GM23338 (cell line): Measurements from ENCODE around the gene SMIM14. TPM values are rescaled to one million over a fixed set of nuclear protein-coding genes. Genes with fewer than 3 reads are reported as not detected.

Experiments used
- ATAC-seq: fragments of 200-7000 bp; cut with Tn5 transposase; 3 replicates; pipeline ENCODE4 v1.9.1; 2020
- DNase-seq: peaks from one replicate; pipeline ENCODE4 v3.0.0-alpha.2; 2015; ENCODE audit warnings: low spot score
- H2AFZ ChIP-seq: fragments of 200-600 bp; sonication (generic); 2 replicates; pipeline ENCODE4 v1.8.0; 2016; ENCODE audit warnings: antibody characterized with exemption, mild to moderate bottlenecking, moderate library complexity
- H3F3A ChIP-seq: fragments of 200-600 bp; sonication (generic); replicated peaks from 2 replicates; pipeline ENCODE4 v1.8.0; 2017; ENCODE audit warnings: antibody characterized with exemption, mixed run types, low read depth
- H3K27ac ChIP-seq: fragments of 200-600 bp; sonication (generic); 2 replicates; pipeline ENCODE4 v1.6.1; 2016; ENCODE audit warnings: low read depth
- H3K27me3 ChIP-seq: fragments of 200-600 bp; sonication (generic); 2 replicates; pipeline ENCODE4 v1.8.0; 2016; ENCODE audit warnings: mild to moderate bottlenecking, mixed run types, moderate library complexity; ENCODE audit not compliant: insufficient read depth
- H3K36me3 ChIP-seq: fragments of 200-600 bp; sonication (generic); 2 replicates; pipeline ENCODE4 v1.8.0; 2016; ENCODE audit warnings: mild to moderate bottlenecking; ENCODE audit not compliant: insufficient read depth
- H3K4me1 ChIP-seq: fragments of 200-600 bp; sonication (generic); 2 replicates; pipeline ENCODE4 v1.8.0; 2016; ENCODE audit warnings: mild to moderate bottlenecking, moderate library complexity; ENCODE audit not compliant: insufficient read depth
- H3K4me2 ChIP-seq: fragments of 200-600 bp; sonication (generic); 2 replicates; pipeline ENCODE4 v1.7.1; 2017; ENCODE audit warnings: mixed run types
- H3K4me3 ChIP-seq: fragments of 200-600 bp; sonication (generic); 2 replicates; pipeline ENCODE4 v1.6.1; 2016; ENCODE audit warnings: mixed run types
- H3K79me2 ChIP-seq: fragments of 200-600 bp; sonication (generic); replicated peaks from 2 replicates; pipeline ENCODE4 v1.8.0; 2017; ENCODE audit warnings: mild to moderate bottlenecking; ENCODE audit not compliant: insufficient read depth
- H3K9me2 ChIP-seq: fragments of 200-600 bp; sonication (generic); 2 replicates; pipeline ENCODE4 v1.8.0; 2017; ENCODE audit not compliant: insufficient read depth
- H4K20me1 ChIP-seq: fragments of 200-600 bp; sonication (generic); replicated peaks from 2 replicates; pipeline ENCODE4 v1.8.0; 2017; ENCODE audit warnings: mild to moderate bottlenecking; ENCODE audit not compliant: insufficient read depth
- H3K27ac Mint-ChIP-seq: 2 replicates; pipeline ENCODE4 v1.8.0; 2020; ENCODE audit warnings: inconsistent platforms, mild to moderate bottlenecking, moderate library complexity, mixed read lengths
- H3K27me3 Mint-ChIP-seq: 3 replicates; pipeline ENCODE4 v1.8.0; 2022; ENCODE audit warnings: low read depth, mild to moderate bottlenecking, moderate library complexity, mixed read lengths, inconsistent platforms; ENCODE audit not compliant: insufficient read depth, poor library complexity
- H3K36me3 Mint-ChIP-seq: 3 replicates; pipeline ENCODE4 v1.8.0; 2021; ENCODE audit warnings: low read depth, mild to moderate bottlenecking, inconsistent platforms, moderate library complexity, mixed read lengths
- H3K4me1 Mint-ChIP-seq: 3 replicates; pipeline ENCODE4 v1.8.0; 2020; ENCODE audit warnings: mild to moderate bottlenecking, inconsistent platforms, mixed read lengths
- H3K4me3 Mint-ChIP-seq: 3 replicates; pipeline ENCODE4 v1.8.0; 2021; ENCODE audit warnings: moderate library complexity, mild to moderate bottlenecking, inconsistent platforms, mixed read lengths
- H3K9me3 Mint-ChIP-seq: 3 replicates; pipeline ENCODE4 v1.8.0; 2020; ENCODE audit warnings: moderate library complexity, mild to moderate bottlenecking, inconsistent platforms, mixed read lengths
- CREB1 ChIP-seq: fragments of 250-450 bp; sonication (Bioruptor Pico); IDR thresholded peaks from 2 replicates; pipeline ENCODE4 v1.5.0; 2020; ENCODE audit warnings: low read depth, mild to moderate bottlenecking, moderate library complexity
- EZH2 ChIP-seq: fragments of 200-600 bp; sonication (generic); IDR thresholded peaks from one replicate; pipeline ENCODE4 v1.8.0; 2017; ENCODE audit warnings: antibody characterized with exemption, mild to moderate bottlenecking, low read depth; ENCODE audit not compliant: unreplicated experiment
- EZH2phosphoT487 ChIP-seq: fragments of 200-600 bp; sonication (generic); IDR thresholded peaks from one replicate; pipeline ENCODE4 v1.8.1; 2018; ENCODE audit warnings: antibody characterized with exemption; ENCODE audit not compliant: unreplicated experiment
- JUNB ChIP-seq: IDR thresholded peaks from one replicate; pipeline ENCODE4 v1.6.1; 2016; ENCODE audit warnings: antibody characterized with exemption; ENCODE audit not compliant: unreplicated experiment
- POLR2AphosphoS5 ChIP-seq: IDR thresholded peaks from 2 replicates; pipeline ENCODE4 v1.6.1; 2016; ENCODE audit warnings: antibody characterized with exemption, low read depth
- STAT1 ChIP-seq: IDR thresholded peaks from one replicate; pipeline ENCODE4 v1.6.1; 2016; ENCODE audit warnings: antibody characterized with exemption; ENCODE audit not compliant: unreplicated experiment
- ZNF114 ChIP-seq: fragments of 250-450 bp; sonication (Bioruptor Pico); IDR thresholded peaks from 2 replicates; pipeline ENCODE4 v1.5.0; 2020; ENCODE audit warnings: mild to moderate bottlenecking, moderate library complexity
- polyA plus RNA-seq: library from polyadenylated mRNA; unstranded; fragments of >200 nt; fragmentation: Nextera tagmentation; extraction: Ambion mirVana; gene quantifications from 2 replicates; pipeline ENCODE4 v1.2.1, GENCODE V29; 2016
- total RNA-seq: library from RNA; depleted of rRNA; stranded (reverse); fragments of >200 nt; shearing (Covaris generic); gene quantifications from 2 replicates; pipeline ENCODE4 v1.2.3, GENCODE V29; 2014
- TF ChIP-seq, protein P1 (sequence below): fragments of 250-450 bp; sonication (Bioruptor Pico); IDR thresholded peaks from 2 replicates; pipeline ENCODE4 v1.5.0; 2020; ENCODE audit warnings: mild to moderate bottlenecking, moderate library complexity
- TF ChIP-seq, protein P2 (sequence below): IDR thresholded peaks from 2 replicates; pipeline ENCODE4 v1.6.1; 2016; ENCODE audit warnings: antibody characterized with exemption
- TF ChIP-seq, protein P3 (sequence below): IDR thresholded peaks from one replicate; pipeline ENCODE4 v1.6.1; 2018; ENCODE audit warnings: antibody characterized with exemption; ENCODE audit not compliant: unreplicated experiment

The SMIM14 gene
- total and polyA plus RNA-seq, 2 experiments from 2014 or later: 29.0 to 52.6 TPM

DNA sequence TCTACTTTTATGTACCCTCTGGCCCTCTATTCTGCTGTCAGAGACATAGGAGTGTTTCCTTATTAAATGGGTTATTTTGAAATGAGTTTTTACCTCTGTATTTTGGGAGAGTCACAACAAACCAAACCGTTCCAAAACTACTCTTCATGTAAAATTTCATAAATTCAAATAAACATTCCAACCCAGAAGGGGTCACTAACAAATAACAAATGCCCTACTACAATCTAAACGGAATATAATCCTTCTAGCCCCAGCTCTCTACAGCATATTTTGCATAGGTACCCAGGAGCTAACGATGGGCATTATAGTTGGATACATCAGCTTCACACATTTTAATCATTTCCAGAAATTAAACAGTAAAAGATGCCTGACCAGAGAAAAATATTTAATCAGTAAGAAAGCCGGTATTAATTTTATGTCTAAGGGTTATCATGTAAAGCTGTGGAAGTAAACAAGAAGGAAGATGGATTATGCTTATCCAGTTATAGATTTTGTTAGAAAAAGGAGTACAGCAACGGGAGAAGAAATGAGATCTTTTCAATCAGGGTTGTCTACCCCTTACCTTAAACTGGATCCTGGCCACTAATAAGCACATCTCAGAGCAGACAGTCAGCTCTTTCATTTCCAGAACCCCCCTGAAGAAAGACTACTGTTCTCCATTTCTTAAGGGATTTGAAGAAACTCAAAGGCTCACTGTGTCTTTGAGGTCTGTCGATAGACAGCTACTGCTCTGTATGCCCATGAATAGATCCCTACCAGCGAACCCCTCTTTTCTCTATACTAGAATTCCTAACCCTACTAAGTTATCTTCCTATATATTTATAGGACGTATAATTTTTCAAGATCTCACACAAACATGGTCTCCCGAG lies 112.6 kb downstream of the SMIM14 start (continued):
- TF ChIP-seq, protein P1, sequence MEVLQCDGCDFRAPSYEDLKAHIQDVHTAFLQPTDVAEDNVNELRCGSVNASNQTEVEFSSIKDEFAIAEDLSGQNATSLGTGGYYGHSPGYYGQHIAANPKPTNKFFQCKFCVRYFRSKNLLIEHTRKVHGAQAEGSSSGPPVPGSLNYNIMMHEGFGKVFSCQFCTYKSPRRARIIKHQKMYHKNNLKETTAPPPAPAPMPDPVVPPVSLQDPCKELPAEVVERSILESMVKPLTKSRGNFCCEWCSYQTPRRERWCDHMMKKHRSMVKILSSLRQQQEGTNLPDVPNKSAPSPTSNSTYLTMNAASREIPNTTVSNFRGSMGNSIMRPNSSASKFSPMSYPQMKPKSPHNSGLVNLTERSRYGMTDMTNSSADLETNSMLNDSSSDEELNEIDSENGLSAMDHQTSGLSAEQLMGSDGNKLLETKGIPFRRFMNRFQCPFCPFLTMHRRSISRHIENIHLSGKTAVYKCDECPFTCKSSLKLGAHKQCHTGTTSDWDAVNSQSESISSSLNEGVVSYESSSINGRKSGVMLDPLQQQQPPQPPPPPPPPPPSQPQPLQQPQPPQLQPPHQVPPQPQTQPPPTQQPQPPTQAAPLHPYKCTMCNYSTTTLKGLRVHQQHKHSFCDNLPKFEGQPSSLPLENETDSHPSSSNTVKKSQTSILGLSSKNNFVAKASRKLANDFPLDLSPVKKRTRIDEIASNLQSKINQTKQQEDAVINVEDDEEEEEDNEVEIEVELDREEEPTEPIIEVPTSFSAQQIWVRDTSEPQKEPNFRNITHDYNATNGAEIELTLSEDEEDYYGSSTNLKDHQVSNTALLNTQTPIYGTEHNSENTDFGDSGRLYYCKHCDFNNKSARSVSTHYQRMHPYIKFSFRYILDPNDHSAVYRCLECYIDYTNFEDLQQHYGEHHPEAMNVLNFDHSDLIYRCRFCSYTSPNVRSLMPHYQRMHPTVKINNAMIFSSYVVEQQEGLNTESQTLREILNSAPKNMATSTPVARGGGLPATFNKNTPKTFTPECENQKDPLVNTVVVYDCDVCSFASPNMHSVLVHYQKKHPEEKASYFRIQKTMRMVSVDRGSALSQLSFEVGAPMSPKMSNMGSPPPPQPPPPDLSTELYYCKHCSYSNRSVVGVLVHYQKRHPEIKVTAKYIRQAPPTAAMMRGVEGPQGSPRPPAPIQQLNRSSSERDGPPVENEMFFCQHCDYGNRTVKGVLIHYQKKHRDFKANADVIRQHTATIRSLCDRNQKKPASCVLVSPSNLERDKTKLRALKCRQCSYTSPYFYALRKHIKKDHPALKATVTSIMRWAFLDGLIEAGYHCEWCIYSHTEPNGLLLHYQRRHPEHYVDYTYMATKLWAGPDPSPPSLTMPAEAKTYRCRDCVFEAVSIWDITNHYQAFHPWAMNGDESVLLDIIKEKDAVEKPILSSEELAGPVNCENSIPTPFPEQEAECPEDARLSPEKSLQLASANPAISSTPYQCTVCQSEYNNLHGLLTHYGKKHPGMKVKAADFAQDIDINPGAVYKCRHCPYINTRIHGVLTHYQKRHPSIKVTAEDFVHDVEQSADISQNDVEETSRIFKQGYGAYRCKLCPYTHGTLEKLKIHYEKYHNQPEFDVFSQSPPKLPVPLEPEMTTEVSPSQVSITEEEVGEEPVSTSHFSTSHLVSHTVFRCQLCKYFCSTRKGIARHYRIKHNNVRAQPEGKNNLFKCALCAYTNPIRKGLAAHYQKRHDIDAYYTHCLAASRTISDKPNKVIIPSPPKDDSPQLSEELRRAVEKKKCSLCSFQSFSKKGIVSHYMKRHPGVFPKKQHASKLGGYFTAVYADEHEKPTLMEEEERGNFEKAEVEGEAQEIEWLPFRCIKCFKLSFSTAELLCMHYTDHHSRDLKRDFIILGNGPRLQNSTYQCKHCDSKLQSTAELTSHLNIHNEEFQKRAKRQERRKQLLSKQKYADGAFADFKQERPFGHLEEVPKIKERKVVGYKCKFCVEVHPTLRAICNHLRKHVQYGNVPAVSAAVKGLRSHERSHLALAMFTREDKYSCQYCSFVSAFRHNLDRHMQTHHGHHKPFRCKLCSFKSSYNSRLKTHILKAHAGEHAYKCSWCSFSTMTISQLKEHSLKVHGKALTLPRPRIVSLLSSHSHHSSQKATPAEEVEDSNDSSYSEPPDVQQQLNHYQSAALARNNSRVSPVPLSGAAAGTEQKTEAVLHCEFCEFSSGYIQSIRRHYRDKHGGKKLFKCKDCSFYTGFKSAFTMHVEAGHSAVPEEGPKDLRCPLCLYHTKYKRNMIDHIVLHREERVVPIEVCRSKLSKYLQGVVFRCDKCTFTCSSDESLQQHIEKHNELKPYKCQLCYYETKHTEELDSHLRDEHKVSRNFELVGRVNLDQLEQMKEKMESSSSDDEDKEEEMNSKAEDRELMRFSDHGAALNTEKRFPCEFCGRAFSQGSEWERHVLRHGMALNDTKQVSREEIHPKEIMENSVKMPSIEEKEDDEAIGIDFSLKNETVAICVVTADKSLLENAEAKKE: no peak

DNA sequence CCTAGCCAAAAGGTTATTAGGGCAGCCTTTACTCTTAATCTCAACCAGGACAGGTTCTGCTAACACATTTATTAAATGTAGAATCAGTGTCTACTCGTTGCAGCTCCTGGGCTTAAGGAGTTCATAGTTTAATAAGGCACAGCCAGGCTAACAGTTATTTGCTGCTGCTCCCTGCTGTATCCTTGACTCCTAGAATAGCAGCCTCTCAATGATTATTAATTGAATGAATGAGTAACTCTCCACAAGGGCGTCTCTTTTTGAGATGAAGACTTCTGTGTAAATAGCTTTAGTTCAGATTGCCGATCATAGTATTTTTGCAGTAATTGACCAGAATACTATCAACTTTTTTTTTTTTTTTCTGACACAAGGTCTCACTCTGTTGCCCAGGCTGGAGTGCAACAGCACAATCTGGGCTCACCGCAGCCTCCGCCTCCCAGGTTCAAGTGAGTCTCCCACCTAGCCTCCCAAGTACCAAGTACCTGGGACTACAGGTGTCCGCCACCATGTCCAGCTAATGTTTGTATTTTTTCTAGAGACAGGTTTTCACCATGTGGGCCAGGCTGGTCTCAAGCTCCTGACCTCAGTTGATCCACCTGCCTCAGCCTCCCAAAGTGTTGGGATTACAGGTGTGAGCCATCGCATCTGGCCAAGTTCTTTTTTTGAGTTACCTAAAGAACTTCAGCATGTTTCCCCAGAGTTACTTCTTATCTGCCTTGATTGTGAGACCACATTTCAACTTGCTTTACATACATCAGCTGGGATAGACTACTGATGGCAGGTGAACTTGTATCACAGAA lies 114.3 kb downstream of the SMIM14 start:
- H3K4me3 Mint-ChIP-seq: no peak overlapping the region

More for the DNA sequence above, 114.3 kb downstream of the SMIM14 start:
- peaks cover 29% of the 10 kb centered on the region for H3K36me3 Mint-ChIP-seq
- H3F3A ChIP-seq: peaks cover 10% of the 10 kb centered on the region
- DNase-seq (no peak), ATAC-seq (no peak)
- H3K27ac ChIP-seq: no peak overlapping the region
- H3K27ac Mint-ChIP-seq: no peak overlapping the region
- no peak overlapping the region for H2AFZ ChIP-seq
- H3K4me3 ChIP-seq: no peak overlapping the region
- H3K27me3 Mint-ChIP-seq: peaks cover 8% of the 10 kb centered on the region
- H3K79me2 ChIP-seq: peaks cover 84% of the 10 kb centered on the region
- no peak for TF ChIP-seq STAT1
- TF ChIP-seq CREB1: no peak
- no peak for TF ChIP-seq ZNF114 (CRISPR knock-in tag)
- TF ChIP-seq, protein P2, sequence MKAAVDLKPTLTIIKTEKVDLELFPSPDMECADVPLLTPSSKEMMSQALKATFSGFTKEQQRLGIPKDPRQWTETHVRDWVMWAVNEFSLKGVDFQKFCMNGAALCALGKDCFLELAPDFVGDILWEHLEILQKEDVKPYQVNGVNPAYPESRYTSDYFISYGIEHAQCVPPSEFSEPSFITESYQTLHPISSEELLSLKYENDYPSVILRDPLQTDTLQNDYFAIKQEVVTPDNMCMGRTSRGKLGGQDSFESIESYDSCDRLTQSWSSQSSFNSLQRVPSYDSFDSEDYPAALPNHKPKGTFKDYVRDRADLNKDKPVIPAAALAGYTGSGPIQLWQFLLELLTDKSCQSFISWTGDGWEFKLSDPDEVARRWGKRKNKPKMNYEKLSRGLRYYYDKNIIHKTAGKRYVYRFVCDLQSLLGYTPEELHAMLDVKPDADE: no peak
- TF ChIP-seq, protein P3, sequence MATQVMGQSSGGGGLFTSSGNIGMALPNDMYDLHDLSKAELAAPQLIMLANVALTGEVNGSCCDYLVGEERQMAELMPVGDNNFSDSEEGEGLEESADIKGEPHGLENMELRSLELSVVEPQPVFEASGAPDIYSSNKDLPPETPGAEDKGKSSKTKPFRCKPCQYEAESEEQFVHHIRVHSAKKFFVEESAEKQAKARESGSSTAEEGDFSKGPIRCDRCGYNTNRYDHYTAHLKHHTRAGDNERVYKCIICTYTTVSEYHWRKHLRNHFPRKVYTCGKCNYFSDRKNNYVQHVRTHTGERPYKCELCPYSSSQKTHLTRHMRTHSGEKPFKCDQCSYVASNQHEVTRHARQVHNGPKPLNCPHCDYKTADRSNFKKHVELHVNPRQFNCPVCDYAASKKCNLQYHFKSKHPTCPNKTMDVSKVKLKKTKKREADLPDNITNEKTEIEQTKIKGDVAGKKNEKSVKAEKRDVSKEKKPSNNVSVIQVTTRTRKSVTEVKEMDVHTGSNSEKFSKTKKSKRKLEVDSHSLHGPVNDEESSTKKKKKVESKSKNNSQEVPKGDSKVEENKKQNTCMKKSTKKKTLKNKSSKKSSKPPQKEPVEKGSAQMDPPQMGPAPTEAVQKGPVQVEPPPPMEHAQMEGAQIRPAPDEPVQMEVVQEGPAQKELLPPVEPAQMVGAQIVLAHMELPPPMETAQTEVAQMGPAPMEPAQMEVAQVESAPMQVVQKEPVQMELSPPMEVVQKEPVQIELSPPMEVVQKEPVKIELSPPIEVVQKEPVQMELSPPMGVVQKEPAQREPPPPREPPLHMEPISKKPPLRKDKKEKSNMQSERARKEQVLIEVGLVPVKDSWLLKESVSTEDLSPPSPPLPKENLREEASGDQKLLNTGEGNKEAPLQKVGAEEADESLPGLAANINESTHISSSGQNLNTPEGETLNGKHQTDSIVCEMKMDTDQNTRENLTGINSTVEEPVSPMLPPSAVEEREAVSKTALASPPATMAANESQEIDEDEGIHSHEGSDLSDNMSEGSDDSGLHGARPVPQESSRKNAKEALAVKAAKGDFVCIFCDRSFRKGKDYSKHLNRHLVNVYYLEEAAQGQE: no peak
- no peak for TF ChIP-seq EZH2phosphoT487
- no peak for TF ChIP-seq EZH2
- TF ChIP-seq POLR2AphosphoS5: no peak
- no peak for TF ChIP-seq JUNB
- H3K9me2 ChIP-seq: no peaks in the 10 kb centered on the region
- H3K4me2 ChIP-seq: no peak overlapping the region
- peaks cover 9% of the 10 kb centered on the region; the same call in 2 of the 3 replicates for H3K4me1 Mint-ChIP-seq
- peaks cover 2% of the 10 kb centered on the region; the same call in 1 of the 3 replicates for H3K9me3 Mint-ChIP-seq
- peaks cover 29% of the 10 kb centered on the region for H4K20me1 ChIP-seq
- peaks cover 7% of the 10 kb centered on the region; the same call in 1 of the 2 replicates for H3K4me1 ChIP-seq
- peaks cover 9% of the 10 kb centered on the region; the same call in 1 of the 2 replicates for H3K36me3 ChIP-seq
- H3K27me3 ChIP-seq: no peaks in the 10 kb centered on the region
